Measurements from ENCODE around the gene PPP1R13B. TPM values are rescaled to one million over a fixed set of nuclear protein-coding genes. Genes with fewer than 3 reads are reported as not detected.
A peak's percentile ranks its signal among the peaks of the same experiment; 100 is the strongest.

Gene PPP1R13B
- polyA plus RNA-seq, 1 donor (not counting 4 experiments of a cell fraction or from before 2014, with no cell fraction given): 7.7 TPM

GRCh38 chr14:103867020-103867419 is 19.6 kb upstream of the PPP1R13B start:
- FAIRE-seq (no peak), DNase-seq (ENCODE audit: low read depth, low spot score) (no peak)
- no peak overlapping the region for H3K9ac ChIP-seq (ENCODE audit: control insufficient read depth, extremely low read depth, insufficient read depth, low read length)
- peak overlapping the region; percentile 47 for H3K4me2 ChIP-seq (ENCODE audit: control insufficient read depth, extremely low read depth, insufficient read depth, low read depth, low read length)
- no peak overlapping the region for H3K27ac ChIP-seq (ENCODE audit: control insufficient read depth, insufficient read depth, low read length)
- no peak for TF ChIP-seq CTCF (optimal IDR thresholded peaks at IDR 0.05 in 1 of 3, IDR thresholded peaks at IDR 0.05 in 1 of 3, conservative IDR thresholded peaks at IDR 0.05 in 1 of 3; ENCODE audit: extremely low read depth in 1 of 3, insufficient read depth in 2 of 3, low read length in 3 of 3)
- no peak for TF ChIP-seq EZH2 (IDR thresholded peaks at IDR 0.05; ENCODE audit: low read length)
- no peaks in the 10 kb centered on the region for H4K20me1 ChIP-seq (ENCODE audit: control insufficient read depth, extremely low read depth, insufficient read depth, low read length)
- dilution Hi-C loops (cut with MboI; ENCODE audit: extremely low pct_ligation_motif_present, low sequenced_read_pairs): no loop called here
- H3K9me1 ChIP-seq (ENCODE audit: control insufficient read depth, extremely low read depth, insufficient read depth, low read length): no peaks in the 10 kb centered on the region
- H3K4me3 ChIP-seq (ENCODE audit: control insufficient read depth in 2 of 3, extremely low read depth in 1 of 3, insufficient read depth in 2 of 3, low read depth in 1 of 3, low read length in 3 of 3): no peak overlapping the region
- peaks cover 35% of the 10 kb centered on the region for H3K4me1 ChIP-seq (ENCODE audit: control insufficient read depth, extremely low read depth, insufficient read depth, low read length)
- H3K27me3 ChIP-seq (ENCODE audit: control insufficient read depth, extremely low read depth, insufficient read depth, low read length): no peaks in the 10 kb centered on the region
- peak overlapping the region; percentile 10 for H2AFZ ChIP-seq (ENCODE audit: control insufficient read depth, low read length)
- no peaks in the 10 kb centered on the region for H3K79me2 ChIP-seq (ENCODE audit: control insufficient read depth, insufficient read depth, low read length)
- no peaks in the 10 kb centered on the region for H3K9me3 ChIP-seq (ENCODE audit: control insufficient read depth, low read depth, low read length)
- no peaks in the 10 kb centered on the region for H3K36me3 ChIP-seq (ENCODE audit: control insufficient read depth in 2 of 2, extremely low read depth in 1 of 2, insufficient read depth in 2 of 2, low read length in 2 of 2)

- FAIRE-seq: no peak
- peaks cover 12% of the 10 kb centered on the region for H3K4me1 ChIP-seq (ENCODE audit: control insufficient read depth, extremely low read depth, insufficient read depth, low read length)
- dilution Hi-C loops (cut with MboI; ENCODE audit: extremely low pct_ligation_motif_present, low sequenced_read_pairs): no loop called here
These were observed 15.9 kb upstream of the PPP1R13B start for GRCh38 chr14:103863245-103863644.

More at GRCh38 chr14:103863245-103863644, 15.9 kb upstream of the PPP1R13B start:
- Histone ChIP-seq H3K27me3 (ENCODE audit: control insufficient read depth, extremely low read depth, insufficient read depth, low read length) (no peaks in the 10 kb centered on the region), H3K79me2 (ENCODE audit: control insufficient read depth, insufficient read depth, low read length) (no peaks in the 10 kb centered on the region), H3K4me2 (ENCODE audit: control insufficient read depth, extremely low read depth, insufficient read depth, low read depth, low read length) (no peak overlapping the region), H3K36me3 (ENCODE audit: control insufficient read depth in 2 of 2, extremely low read depth in 1 of 2, insufficient read depth in 2 of 2, low read length in 2 of 2) (no peaks in the 10 kb centered on the region), H3K27ac (ENCODE audit: control insufficient read depth, insufficient read depth, low read length) (no peak overlapping the region), H2AFZ (ENCODE audit: control insufficient read depth, low read length) (no peak overlapping the region), H4K20me1 (ENCODE audit: control insufficient read depth, extremely low read depth, insufficient read depth, low read length) (no peaks in the 10 kb centered on the region), H3K4me3 (ENCODE audit: control insufficient read depth in 2 of 3, extremely low read depth in 1 of 3, insufficient read depth in 2 of 3, low read depth in 1 of 3, low read length in 3 of 3) (no peak overlapping the region), H3K9me3 (ENCODE audit: control insufficient read depth, low read depth, low read length) (no peaks in the 10 kb centered on the region), H3K9ac (ENCODE audit: control insufficient read depth, extremely low read depth, insufficient read depth, low read length) (no peak overlapping the region), H3K9me1 (ENCODE audit: control insufficient read depth, extremely low read depth, insufficient read depth, low read length) (no peaks in the 10 kb centered on the region)
- TF ChIP-seq EZH2 (IDR thresholded peaks at IDR 0.05; ENCODE audit: low read length): no peak
- no peak for TF ChIP-seq CTCF (optimal IDR thresholded peaks at IDR 0.05 in 1 of 3, IDR thresholded peaks at IDR 0.05 in 1 of 3, conservative IDR thresholded peaks at IDR 0.05 in 1 of 3; ENCODE audit: extremely low read depth in 1 of 3, insufficient read depth in 2 of 3, low read length in 3 of 3)
- DNase-seq (ENCODE audit: low read depth, low spot score): no peak
